ENCODE measurements around the gene GRB7. TPM values are rescaled to one million over a fixed set of nuclear protein-coding genes. Genes with fewer than 3 reads are reported as not detected.

GRB7 gene
- total and polyA plus RNA-seq, 2 experiments from 2014 or later = 12.8 to 28.9 TPM

DNA sequence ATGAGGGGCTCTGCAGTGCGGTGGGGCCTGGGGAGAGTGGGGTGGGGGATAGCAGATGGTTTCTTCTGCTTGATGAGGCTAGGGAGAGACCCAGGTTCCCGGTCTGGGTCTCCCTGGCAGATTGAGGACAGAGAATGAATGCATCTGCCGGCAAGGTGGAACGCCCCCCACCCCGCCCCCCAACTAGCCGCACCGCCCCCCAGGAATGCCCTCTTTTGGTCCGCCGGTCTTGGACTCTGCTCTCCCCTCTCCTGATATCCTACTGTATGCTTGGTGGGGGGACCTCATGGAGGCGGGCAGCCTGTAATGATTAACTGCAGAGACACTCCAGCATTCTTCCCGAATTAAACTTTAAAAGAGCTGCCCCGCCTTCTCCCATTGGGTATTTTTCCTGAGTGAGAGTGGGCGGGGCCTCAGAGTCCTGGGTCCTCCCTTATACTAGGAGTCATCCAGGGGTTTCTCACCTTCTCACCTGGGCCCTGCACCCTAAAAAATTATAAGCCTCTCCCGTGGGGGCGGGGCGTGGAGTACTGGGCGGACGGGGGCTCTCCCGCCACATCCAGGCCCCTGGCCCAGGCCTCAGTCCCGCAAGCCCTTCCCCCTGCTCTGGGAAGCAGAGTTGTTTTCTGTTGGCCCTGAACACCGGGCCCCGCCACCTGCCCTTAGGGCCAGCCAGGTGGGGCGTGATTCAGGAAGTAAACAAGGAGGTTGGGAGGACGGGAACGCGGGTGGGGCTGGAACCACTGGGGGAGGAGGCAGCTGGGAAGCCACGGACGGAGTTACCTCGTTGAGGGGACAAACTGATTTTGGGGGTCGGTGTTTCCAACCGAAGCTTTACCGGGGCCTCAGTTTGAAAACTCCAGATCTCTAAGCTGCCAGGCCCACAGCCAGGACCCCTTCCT is 1.5 kb downstream of the GRB7 start (continued):
- no peak for TF ChIP-seq ZNF114 (CRISPR knock-in tag; IDR thresholded peaks at IDR 0.05)
- TF ChIP-seq JUNB (IDR thresholded peaks at IDR 0.05; ENCODE audit: unreplicated experiment) = no peak

DNA sequence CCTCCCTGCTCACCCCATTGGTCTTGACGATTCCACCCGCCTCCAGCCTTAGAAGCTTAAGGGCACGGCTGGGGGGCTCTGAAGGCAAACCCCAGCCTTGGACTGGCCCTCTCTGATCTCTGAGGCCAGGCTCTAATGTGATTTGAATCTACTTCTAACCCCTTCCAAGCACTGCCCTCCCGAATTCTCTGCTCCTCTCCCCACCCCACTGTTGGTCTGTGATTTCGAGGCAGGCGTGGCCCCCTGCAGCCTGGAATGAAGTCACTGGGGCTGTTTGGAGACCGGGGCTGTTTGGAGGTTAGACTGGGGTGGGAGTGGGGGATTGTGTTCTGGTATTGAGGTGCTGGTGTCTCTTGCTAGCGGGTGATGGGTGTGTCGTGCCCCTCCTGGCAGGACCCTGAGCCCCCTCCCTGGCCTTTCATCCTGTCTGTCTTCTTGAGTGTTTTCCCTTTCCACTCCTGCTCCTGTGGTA is 2.2 kb downstream of the GRB7 start:
- no peak for TF ChIP-seq ZNF331 (CRISPR knock-in tag; IDR thresholded peaks at IDR 0.05; ENCODE audit: low read depth)
- no peaks in the 10 kb centered on the region; the same call in 2 of the 3 replicates for H3K9me3 Mint-ChIP-seq
- H3F3A ChIP-seq (replicated peaks; ENCODE audit: low read depth) = peaks cover 22% of the 10 kb centered on the region
- H3K4me2 ChIP-seq = peak overlapping the region; percentile 100
- peaks cover 20% of the 10 kb centered on the region for H3K36me3 Mint-ChIP-seq (ENCODE audit: low read depth)
- peak overlapping the region; percentile 88 for H3K4me3 Mint-ChIP-seq
- no peaks in the 10 kb centered on the region for H3K27me3 ChIP-seq (ENCODE audit: insufficient read depth)
- H3K4me3 ChIP-seq = peak overlapping the region; percentile 98
- H3K36me3 ChIP-seq (ENCODE audit: insufficient read depth) = no peaks in the 10 kb centered on the region
- H3K27ac ChIP-seq (ENCODE audit: low read depth) = peak overlapping the region; percentile 97
- H3K27me3 Mint-ChIP-seq (ENCODE audit: insufficient read depth, low read depth, poor library complexity) = peaks cover 24% of the 10 kb centered on the region
- no peaks in the 10 kb centered on the region for H3K9me2 ChIP-seq (ENCODE audit: insufficient read depth)
- peaks cover 41% of the 10 kb centered on the region for H3K4me1 Mint-ChIP-seq
- DNase-seq (ENCODE audit: low spot score) = peak; percentile 55
- peaks cover 18% of the 10 kb centered on the region for H3K79me2 ChIP-seq (replicated peaks; ENCODE audit: insufficient read depth)
- H3K4me1 ChIP-seq (ENCODE audit: insufficient read depth) = peaks cover 33% of the 10 kb centered on the region
- peak overlapping the region; percentile 96 for H3K27ac Mint-ChIP-seq
- ATAC-seq = peak; percentile 7
- H4K20me1 ChIP-seq (replicated peaks; ENCODE audit: insufficient read depth) = no peaks in the 10 kb centered on the region
- H2AFZ ChIP-seq = no peak overlapping the region

DNA sequence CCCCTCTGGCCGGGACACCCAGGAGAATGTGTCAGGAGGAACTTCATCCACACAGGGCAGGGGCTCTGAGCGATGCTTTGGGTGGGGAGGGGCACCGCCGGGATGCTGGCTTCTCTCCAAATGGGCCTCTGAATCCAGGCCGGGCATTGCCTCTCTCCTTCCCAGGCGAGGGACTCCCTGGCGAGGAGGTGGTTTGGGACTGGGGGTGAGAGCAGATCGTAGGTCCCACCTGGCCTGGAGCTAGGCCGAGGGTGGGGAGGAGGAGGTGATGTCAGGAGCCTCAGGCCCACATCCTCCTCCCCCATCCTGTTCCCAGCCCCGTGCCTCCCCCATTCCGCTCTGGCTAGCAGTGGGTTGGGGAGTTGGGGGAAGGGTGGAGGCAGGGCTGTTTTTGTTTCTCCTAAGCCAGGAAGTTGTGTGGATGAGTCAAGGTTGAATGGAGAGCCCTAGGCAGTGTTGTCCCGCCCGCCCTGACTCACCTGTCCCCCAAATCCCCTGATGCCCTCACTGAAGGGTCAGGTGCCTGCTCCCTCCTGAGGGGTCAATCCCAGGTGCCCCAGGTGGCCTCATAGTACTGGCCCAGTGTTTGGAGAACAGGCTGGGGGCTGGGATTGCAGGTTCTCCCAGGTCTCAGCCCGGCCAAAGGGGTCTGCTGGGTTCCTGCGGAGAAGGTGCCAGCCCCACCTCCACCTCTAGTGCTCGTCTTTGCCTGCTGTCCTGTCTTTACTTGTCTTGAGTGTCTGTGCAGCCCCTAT is 2.8 kb downstream of the GRB7 start:
- peaks cover 33% of the 10 kb centered on the region for H3K4me1 ChIP-seq (ENCODE audit: insufficient read depth)
- DNase-seq (ENCODE audit: low spot score) (peak; percentile 95), ATAC-seq (peak; percentile 64)
- H3K4me2 ChIP-seq = peak overlapping the region; percentile 100
- peaks cover 18% of the 10 kb centered on the region for H3K79me2 ChIP-seq (replicated peaks; ENCODE audit: insufficient read depth)
- no peaks in the 10 kb centered on the region for H4K20me1 ChIP-seq (replicated peaks; ENCODE audit: insufficient read depth)
- peaks cover 25% of the 10 kb centered on the region for H3K36me3 Mint-ChIP-seq (ENCODE audit: low read depth)
- no peaks in the 10 kb centered on the region for H3K36me3 ChIP-seq (ENCODE audit: insufficient read depth)
- H3K27ac ChIP-seq (ENCODE audit: low read depth) = peak overlapping the region; percentile 97
- H3K27me3 ChIP-seq (ENCODE audit: insufficient read depth) = no peaks in the 10 kb centered on the region
- peak overlapping the region; percentile 98 for H3K4me3 ChIP-seq
- peaks cover 24% of the 10 kb centered on the region for H3K27me3 Mint-ChIP-seq (ENCODE audit: insufficient read depth, low read depth, poor library complexity)
- peak overlapping the region; percentile 96 for H3K27ac Mint-ChIP-seq
- H3K4me1 Mint-ChIP-seq = peaks cover 40% of the 10 kb centered on the region
- no peaks in the 10 kb centered on the region for H3K9me2 ChIP-seq (ENCODE audit: insufficient read depth)
- no peak overlapping the region for H2AFZ ChIP-seq
- peak overlapping the region; percentile 88 for H3K4me3 Mint-ChIP-seq
- no peaks in the 10 kb centered on the region; the same call in 2 of the 3 replicates for H3K9me3 Mint-ChIP-seq
- peaks cover 22% of the 10 kb centered on the region for H3F3A ChIP-seq (replicated peaks; ENCODE audit: low read depth)
- TF ChIP-seq ZNF331 (CRISPR knock-in tag; IDR thresholded peaks at IDR 0.05; ENCODE audit: low read depth) (no peak), ZNF114 (CRISPR knock-in tag; IDR thresholded peaks at IDR 0.05) (no peak), NANOG (IDR thresholded peaks at IDR 0.05; ENCODE audit: borderline replicate concordance) (no peak), EZH2 (IDR thresholded peaks at IDR 0.05; ENCODE audit: low read depth, unreplicated experiment) (no peak), CREB1 (CRISPR knock-in tag; IDR thresholded peaks at IDR 0.05; ENCODE audit: low read depth) (peak; percentile 73), EZH2phosphoT487 (IDR thresholded peaks at IDR 0.05; ENCODE audit: unreplicated experiment) (no peak)
- TF ChIP-seq, protein P1, sequence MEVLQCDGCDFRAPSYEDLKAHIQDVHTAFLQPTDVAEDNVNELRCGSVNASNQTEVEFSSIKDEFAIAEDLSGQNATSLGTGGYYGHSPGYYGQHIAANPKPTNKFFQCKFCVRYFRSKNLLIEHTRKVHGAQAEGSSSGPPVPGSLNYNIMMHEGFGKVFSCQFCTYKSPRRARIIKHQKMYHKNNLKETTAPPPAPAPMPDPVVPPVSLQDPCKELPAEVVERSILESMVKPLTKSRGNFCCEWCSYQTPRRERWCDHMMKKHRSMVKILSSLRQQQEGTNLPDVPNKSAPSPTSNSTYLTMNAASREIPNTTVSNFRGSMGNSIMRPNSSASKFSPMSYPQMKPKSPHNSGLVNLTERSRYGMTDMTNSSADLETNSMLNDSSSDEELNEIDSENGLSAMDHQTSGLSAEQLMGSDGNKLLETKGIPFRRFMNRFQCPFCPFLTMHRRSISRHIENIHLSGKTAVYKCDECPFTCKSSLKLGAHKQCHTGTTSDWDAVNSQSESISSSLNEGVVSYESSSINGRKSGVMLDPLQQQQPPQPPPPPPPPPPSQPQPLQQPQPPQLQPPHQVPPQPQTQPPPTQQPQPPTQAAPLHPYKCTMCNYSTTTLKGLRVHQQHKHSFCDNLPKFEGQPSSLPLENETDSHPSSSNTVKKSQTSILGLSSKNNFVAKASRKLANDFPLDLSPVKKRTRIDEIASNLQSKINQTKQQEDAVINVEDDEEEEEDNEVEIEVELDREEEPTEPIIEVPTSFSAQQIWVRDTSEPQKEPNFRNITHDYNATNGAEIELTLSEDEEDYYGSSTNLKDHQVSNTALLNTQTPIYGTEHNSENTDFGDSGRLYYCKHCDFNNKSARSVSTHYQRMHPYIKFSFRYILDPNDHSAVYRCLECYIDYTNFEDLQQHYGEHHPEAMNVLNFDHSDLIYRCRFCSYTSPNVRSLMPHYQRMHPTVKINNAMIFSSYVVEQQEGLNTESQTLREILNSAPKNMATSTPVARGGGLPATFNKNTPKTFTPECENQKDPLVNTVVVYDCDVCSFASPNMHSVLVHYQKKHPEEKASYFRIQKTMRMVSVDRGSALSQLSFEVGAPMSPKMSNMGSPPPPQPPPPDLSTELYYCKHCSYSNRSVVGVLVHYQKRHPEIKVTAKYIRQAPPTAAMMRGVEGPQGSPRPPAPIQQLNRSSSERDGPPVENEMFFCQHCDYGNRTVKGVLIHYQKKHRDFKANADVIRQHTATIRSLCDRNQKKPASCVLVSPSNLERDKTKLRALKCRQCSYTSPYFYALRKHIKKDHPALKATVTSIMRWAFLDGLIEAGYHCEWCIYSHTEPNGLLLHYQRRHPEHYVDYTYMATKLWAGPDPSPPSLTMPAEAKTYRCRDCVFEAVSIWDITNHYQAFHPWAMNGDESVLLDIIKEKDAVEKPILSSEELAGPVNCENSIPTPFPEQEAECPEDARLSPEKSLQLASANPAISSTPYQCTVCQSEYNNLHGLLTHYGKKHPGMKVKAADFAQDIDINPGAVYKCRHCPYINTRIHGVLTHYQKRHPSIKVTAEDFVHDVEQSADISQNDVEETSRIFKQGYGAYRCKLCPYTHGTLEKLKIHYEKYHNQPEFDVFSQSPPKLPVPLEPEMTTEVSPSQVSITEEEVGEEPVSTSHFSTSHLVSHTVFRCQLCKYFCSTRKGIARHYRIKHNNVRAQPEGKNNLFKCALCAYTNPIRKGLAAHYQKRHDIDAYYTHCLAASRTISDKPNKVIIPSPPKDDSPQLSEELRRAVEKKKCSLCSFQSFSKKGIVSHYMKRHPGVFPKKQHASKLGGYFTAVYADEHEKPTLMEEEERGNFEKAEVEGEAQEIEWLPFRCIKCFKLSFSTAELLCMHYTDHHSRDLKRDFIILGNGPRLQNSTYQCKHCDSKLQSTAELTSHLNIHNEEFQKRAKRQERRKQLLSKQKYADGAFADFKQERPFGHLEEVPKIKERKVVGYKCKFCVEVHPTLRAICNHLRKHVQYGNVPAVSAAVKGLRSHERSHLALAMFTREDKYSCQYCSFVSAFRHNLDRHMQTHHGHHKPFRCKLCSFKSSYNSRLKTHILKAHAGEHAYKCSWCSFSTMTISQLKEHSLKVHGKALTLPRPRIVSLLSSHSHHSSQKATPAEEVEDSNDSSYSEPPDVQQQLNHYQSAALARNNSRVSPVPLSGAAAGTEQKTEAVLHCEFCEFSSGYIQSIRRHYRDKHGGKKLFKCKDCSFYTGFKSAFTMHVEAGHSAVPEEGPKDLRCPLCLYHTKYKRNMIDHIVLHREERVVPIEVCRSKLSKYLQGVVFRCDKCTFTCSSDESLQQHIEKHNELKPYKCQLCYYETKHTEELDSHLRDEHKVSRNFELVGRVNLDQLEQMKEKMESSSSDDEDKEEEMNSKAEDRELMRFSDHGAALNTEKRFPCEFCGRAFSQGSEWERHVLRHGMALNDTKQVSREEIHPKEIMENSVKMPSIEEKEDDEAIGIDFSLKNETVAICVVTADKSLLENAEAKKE (CRISPR knock-in tag; IDR thresholded peaks at IDR 0.05) = no peak
- TF ChIP-seq, protein P2, sequence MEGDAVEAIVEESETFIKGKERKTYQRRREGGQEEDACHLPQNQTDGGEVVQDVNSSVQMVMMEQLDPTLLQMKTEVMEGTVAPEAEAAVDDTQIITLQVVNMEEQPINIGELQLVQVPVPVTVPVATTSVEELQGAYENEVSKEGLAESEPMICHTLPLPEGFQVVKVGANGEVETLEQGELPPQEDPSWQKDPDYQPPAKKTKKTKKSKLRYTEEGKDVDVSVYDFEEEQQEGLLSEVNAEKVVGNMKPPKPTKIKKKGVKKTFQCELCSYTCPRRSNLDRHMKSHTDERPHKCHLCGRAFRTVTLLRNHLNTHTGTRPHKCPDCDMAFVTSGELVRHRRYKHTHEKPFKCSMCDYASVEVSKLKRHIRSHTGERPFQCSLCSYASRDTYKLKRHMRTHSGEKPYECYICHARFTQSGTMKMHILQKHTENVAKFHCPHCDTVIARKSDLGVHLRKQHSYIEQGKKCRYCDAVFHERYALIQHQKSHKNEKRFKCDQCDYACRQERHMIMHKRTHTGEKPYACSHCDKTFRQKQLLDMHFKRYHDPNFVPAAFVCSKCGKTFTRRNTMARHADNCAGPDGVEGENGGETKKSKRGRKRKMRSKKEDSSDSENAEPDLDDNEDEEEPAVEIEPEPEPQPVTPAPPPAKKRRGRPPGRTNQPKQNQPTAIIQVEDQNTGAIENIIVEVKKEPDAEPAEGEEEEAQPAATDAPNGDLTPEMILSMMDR (conservative IDR thresholded peaks at IDR 0.05; ENCODE audit: low read depth in 2 of 2) = no peak

All from GM23338 (cell line).